GM12874 (cell line): ENCODE data around the gene KATNAL2.

Experiments used
- TF ChIP-seq, protein P1 (sequence below): IDR thresholded peaks from 2 replicates; pipeline ENCODE4 v1.5.1; 2011; ENCODE audit warnings: low read depth, mild to moderate bottlenecking, control low read depth, low read length, moderate library complexity; ENCODE audit not compliant: insufficient read depth

Gene KATNAL2

GRCh38 chr18:47063096-47063495, 145.7 kb downstream of the KATNAL2 start:
- TF ChIP-seq, protein P1, sequence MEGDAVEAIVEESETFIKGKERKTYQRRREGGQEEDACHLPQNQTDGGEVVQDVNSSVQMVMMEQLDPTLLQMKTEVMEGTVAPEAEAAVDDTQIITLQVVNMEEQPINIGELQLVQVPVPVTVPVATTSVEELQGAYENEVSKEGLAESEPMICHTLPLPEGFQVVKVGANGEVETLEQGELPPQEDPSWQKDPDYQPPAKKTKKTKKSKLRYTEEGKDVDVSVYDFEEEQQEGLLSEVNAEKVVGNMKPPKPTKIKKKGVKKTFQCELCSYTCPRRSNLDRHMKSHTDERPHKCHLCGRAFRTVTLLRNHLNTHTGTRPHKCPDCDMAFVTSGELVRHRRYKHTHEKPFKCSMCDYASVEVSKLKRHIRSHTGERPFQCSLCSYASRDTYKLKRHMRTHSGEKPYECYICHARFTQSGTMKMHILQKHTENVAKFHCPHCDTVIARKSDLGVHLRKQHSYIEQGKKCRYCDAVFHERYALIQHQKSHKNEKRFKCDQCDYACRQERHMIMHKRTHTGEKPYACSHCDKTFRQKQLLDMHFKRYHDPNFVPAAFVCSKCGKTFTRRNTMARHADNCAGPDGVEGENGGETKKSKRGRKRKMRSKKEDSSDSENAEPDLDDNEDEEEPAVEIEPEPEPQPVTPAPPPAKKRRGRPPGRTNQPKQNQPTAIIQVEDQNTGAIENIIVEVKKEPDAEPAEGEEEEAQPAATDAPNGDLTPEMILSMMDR = no peak

DNA sequence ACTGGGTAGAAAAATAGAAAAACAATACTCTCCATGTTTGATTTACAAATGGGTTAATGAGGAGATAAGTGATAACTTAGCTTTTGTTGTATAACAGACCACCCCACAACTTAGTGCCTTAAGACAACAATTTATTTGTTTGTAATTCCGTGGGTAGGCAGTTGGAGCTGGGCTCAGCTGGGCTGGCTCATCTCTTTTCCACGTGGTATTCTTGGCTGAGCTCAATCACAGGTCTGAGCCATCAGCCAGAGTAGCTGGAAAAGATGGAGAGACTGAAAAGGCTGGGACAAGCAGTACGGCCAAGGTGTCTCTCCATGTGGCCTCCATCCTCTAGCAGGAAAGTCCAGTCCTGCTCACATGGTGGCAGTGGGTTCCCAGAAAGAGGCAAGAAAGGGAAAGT, 150.2 kb downstream of the KATNAL2 start:
- TF ChIP-seq, protein P1 = no peak

DNA sequence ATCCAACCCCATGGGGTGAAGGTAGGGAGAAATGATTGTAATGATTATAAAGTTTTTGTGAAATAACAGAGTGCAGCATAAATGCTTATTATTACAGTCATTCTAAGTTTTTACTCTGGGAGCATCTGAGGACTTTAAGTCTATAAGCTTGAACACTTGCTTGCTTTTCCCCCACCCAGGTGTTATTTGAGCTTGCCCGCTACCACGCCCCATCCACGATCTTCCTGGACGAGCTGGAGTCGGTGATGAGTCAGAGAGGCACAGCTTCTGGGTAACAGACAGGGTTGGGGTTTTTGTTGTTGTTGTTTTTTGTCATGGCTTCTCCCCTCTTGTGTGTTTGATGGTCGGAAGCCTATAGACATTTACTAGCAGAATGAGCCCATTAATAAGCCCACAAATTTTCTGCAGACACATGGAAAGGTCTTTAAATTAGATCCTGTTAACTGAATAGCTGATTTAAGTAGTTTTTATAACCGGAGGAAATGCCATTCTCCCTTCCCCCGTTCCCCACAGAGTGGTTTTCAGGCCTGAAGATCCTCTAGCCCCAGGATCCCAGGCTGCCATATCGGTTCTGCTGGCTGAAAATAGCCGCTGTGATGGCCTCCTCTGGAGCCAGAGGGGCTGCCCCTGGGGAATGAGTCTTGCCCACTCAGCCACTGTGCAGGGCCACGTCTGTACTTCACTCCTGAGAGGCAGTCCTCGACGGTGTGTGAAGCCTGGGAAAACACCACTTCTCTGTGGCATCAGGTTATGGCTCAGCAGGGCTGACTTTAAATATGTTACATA, 157.9 kb downstream of the KATNAL2 start:
- TF ChIP-seq, protein P1 = no peak

DNA sequence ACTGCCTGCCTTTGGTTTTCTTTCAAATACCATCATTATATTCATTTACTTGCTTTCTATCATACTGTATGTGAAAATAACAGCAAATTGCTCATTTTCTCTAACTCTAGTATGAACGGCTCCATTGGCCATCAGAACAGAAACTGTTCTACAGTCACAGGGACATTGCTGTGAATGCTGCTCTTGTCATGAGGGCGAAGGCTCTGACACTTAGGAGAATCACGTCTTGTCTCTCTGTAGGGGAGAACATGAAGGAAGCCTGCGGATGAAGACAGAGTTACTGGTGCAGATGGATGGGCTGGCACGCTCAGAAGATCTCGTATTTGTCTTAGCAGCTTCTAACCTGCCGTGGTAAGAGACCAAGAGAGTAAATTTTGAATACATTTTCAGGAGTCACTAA, 159.7 kb downstream of the KATNAL2 start:
- TF ChIP-seq, protein P1 = no peak

DNA sequence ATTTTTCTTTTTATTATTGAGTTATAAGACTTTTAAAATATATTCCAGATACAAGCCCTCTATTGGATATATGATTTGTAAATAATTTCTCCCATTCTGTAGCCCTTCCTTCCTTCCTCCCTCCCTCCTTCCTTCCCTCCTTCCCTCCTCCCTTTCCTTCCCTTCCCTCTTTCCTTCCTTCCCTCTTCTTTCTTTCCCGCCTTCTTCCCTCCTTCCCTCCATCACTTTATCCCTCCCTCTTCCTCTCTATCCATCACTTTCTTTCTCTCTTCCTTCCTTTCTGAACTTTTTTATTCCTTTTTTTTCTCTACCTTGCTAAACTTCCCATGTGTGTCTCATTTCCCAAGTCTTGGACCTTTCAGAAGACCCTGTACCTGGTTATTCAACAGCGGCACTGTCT, 163.5 kb downstream of the KATNAL2 start:
- TF ChIP-seq, protein P1 = no peak

GRCh38 chr18:47081578-47081977, 164.2 kb downstream of the KATNAL2 start:
- TF ChIP-seq, protein P1 = no peak

- TF ChIP-seq, protein P1 = no peak
Measured at GRCh38 chr18:47087676-47088075, 170.3 kb downstream of the KATNAL2 start.
